ENCODE measurements around the gene SPTBN1.

SPTBN1 gene

DNA sequence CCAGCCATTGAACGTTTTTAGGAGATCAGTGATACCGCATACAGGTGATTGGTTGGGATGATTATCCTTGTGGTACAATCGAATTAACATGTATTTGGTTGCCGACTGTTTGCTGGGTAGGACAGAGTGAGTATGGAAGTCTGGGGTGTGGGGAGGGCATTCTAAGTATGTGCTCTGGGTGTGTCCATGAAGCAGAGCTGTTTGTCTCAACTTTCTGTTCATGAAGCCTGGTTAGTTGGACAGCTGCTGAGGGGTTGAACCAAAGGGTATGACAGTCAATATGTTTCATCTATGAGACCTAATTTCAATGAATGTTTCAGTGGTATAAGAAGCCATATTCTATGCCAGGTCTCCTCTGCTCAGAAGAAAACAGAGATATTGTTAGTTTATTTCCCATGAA lies 21.9 kb upstream of the SPTBN1 start:
- DNase-seq (ENCODE audit: low spot score), result no peak

DNA sequence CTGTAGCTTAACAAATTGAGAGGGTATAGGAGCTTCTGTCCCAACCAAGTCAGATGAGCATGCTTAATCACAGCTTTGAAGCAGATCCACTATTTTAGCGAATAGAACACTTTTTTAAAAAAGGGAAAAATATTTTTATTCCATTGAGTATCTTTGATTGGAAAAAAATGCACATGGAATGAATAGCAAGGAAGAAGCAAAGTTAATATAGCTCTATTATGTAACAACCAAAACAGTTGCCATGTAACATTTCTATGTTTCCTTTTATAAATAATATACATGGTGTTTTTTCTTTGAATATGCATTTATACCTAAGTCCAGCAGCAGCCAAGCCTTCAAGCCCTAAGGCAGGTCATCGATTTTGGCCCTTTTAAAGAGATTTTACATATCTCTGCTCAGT lies 21.4 kb upstream of the SPTBN1 start:
- no peak for DNase-seq (ENCODE audit: low spot score)

DNA sequence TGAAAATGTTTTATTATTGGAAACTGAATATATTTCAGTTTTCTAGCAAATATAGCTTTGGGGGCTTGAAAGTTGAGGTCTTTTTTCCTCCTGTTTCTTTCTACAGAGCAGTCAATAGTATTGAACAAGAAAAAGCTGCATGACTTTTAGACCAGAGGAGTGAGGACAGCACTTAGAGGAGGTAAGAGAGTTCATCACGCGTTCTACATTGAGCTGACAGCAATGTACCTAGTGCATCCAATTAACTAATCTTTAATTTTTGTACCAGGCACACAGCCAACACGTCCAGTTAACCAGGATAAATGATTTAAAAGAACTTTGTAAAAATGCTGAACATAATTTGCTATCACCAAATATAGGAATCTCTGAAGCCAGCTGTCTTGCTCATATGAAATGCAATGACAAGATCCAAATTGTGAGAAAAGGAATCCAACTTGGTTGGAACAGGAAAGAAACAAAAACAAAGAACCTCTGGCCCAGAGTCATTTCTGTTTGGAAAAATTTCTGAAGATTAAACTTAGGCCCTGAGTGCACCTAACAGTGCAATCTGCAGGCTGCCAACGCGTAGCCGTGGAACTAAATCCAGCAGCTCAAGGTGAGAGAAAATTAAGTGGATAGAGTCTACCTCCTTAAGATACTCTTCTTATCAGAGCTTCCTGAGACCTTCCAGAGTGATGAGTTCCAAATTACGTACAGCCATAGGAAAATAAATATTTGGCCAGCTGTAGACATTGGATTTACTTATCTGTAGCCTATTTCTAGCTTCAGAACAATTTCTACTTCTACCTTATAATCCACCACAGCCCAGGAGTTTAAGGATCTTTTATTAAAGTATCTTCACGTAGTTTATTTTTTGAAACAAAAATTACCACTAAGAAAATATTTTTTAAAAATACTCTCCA lies 20.6 kb upstream of the SPTBN1 start:
- no peak for DNase-seq (ENCODE audit: low spot score)

DNA sequence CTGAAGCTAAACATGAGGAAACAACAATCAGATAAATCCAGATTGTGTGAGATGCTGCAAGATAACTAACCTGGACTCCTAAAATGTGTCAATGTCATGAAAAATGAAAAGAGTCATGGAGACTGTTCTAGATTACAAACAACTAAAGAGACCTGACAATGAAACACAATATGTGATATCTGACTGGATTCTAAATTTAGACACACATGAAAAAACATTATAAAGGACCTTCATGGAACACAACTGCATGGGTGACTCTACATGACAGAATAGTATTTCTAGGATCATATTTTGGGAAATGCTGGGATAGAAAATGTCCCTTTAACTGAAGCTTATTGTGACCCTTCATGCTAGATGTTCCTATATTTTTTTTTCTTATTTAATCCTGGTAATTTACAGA lies 18.5 kb upstream of the SPTBN1 start:
- DNase-seq (ENCODE audit: low spot score), result no peak

DNA sequence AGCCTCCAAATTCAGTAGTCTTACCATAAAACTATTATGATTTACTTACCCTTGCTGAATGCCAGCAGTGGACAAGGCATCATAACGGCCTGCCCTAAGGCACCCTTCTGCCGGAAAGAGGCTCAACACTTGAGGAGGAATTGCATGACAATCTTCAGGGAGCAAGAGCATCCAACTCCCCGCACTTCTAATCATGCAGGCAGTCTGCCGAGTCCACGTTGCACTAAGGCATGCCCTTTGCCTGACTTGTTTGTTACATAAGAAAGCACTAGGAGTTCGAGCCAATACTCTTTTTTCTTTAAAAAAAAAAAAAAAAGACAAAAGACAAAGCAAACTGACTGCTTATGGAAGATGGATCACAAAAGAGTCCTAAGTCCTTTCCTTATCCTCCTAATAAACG lies 17.9 kb upstream of the SPTBN1 start:
- no peak for DNase-seq (ENCODE audit: low spot score)

DNA sequence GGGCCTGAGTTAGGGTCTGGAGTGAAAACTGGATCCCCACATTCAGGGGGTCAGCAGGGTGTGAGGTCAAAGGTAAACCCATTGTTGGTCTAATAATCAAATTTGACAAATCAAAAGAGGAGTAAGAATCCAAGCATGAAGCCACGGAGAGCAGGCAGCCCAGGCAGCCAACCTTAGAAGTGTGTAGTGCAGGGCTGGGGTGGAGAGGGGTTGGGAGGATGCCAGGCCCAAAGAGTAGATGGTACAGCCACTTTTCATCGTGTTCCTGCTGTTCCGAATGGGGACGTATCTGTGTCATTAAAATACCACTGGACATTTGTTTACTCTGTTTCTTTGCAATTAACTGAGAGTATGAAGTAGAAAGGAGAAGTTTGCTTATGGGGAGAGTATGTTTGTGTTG lies 16.5 kb upstream of the SPTBN1 start:
- no peak for DNase-seq (ENCODE audit: low spot score)

DNA sequence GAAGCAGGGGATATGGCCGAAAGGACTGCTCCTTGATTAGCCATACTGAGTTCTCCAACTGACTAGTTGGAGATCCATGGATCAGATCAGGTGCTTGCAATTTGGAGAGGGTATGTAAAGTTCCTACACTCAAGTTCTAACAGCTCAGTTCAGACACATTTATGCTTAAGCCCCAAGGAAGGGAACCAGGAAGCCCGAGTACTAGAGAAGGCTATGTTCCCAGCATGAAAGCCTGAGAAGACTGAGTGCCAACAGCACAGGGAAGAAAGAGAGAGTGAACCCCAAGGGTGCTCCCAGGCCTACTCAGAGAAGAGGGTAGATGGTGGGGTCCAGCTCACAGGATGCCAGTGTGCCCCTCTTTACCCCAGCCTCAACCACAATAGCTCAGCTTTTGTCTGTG lies 16.1 kb upstream of the SPTBN1 start:
- DNase-seq (ENCODE audit: low spot score), result no peak

DNA sequence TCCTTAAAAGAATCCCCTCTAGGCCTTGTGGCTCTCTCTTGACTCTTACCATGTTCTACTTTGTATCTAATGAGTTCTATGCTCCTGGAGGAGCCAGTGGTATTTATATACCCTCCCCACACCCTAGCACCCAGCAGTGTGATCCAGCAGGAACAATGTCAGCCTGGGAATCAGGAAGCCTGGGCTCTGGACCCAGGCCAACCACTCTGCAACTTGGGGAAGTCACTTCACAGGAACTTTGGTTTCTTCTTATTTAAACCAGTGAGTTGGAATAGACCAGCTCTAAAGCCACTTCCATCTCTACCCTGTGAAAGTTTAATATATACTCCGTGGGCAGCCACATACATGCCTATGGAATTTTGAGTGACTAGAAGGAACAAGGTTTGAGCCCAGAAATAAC lies 11.6 kb upstream of the SPTBN1 start:
- DNase-seq (ENCODE audit: low spot score), result no peak

DNA sequence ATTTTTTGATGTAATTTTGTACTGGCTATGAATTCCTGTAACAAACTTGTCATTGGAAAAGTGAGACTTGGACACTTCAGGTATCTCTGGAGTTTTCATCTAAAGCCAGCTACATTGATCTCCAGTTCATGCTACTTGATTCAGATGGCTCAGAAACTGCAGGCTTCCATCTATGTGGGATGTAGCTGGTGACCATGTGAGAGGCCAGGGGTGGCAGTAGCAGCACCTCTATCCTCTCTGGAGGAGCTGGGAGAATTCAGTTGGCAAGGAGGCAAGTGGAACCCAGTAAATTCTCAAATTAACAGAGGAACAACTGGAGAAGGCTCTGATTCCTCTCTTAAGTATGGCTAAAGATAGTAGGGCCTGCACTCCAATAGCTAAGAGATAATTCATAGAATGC lies 10.0 kb upstream of the SPTBN1 start:
- DNase-seq (ENCODE audit: low spot score), result no peak

DNA sequence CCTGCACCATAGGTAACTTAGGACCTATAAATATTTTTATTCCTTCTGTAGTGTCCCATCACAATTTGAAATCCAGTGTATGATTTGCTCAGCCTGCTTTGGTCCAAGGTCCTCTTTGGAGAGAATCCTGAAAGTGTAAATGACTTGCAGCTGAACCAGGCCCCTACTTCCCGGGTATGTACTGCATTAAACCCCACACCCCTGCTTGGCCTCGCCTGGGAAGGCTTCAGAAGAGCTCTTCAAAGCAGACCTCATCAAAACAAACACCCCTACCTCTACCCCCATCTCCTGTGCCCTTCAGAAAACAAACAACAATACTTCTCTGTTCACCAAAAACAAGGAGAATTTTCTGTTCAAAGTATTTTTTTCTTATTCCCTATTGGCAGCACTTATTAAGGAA lies 9.5 kb upstream of the SPTBN1 start:
- no peak for DNase-seq (ENCODE audit: low spot score)

DNA sequence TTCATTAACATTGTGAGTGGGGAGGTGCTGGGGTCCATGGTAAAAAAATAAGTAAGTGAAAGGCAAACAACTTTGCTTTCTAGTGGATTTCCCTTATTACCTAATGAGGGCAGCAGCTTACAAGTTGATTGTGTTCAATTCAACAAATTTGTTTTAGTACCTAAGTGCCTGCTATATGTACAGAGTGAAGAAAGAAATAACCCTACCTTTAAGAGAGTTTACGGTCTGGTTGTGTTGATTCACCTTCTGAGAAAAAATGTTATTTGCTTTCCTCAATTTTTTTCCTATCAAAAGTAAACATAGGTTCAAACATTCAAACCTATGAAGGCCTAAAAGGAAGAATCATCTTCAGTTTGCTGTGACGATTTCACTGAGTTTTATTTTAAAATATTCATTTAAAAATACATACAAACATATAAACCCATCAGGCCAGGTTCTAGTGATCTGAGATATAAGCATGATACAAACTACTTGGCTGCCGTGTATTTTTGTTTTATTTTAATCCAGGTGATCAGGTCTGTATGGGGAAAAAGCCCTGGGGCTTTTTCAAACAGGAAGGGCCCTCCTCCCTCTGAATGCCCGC lies 1.5 kb upstream of the SPTBN1 start:
- peak; percentile 15 for DNase-seq (ENCODE audit: low spot score)

DNA sequence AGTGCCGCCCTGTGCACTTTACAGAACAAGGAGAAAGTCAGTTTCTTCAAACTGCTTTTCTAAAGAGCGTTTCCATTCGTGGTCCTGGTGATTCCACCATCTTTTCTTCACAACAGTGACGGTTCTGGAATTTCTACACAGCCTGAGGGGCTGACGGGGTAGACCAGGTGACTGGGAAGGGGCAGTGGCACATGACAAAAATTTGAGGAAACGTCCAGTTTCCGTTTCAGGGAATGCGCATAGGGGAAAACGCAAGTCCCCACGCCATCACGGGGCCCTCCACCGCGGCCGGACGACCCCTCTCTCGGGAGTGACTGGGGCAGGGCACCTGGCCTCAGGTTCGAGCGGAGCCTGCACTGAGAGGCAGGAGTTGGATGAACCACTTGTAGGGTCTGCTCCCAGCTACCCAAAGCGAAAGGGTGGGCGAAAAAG lies 980 bp upstream of the SPTBN1 start:
- DNase-seq (ENCODE audit: low spot score), result no peak

DNA sequence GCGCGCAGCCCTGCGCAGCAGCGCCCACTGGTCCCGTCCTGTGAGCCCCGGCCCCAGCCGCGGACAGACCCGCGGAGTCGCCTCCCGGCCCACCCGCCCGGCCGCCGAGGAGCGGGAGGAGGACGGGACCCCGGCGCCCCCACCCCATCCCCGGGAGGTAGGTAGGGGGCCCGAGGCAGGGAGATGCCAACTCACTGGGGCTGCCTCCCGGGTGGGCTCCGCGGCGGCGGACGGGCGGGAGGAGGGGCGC lies 160 bp downstream of the SPTBN1 start:
- no peak for DNase-seq (ENCODE audit: low spot score)

DNA sequence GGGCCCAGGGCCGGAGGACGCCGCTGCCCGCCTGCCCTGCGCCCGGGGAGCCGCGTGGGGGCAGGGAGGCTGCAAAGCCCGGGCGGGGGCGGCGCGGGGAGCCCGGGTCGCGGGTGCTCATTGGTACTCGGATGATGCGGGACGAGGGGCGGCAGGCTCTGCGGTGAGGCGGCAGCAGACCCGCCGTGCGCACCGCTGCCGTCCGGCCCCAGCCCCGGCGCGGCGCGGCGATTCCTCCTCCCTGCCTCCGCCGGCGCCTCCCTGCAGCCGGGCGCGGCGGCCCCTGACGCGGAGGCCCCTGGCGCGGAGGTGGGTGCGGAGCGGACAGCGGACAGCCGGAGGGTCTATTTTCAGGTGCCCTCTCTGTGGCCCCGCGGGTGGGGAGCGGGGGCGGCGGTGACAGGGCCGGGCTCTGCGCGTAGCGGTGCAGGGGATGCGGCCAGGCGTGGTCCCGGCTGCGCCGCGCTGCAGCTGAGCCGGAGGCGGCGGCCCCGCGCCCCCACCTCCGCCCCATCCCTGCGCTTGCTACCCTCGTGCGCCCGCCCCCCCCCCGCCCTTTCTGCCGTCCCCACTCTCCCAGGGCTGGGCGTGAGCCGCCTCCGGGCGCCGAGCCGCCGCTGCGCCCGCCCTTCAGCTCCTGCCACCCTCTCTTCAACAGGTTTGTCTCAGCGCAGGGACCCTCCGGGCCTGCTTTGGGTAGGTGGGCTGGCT lies 640 bp downstream of the SPTBN1 start:
- peak; percentile 55 for DNase-seq (ENCODE audit: low spot score)

DNA sequence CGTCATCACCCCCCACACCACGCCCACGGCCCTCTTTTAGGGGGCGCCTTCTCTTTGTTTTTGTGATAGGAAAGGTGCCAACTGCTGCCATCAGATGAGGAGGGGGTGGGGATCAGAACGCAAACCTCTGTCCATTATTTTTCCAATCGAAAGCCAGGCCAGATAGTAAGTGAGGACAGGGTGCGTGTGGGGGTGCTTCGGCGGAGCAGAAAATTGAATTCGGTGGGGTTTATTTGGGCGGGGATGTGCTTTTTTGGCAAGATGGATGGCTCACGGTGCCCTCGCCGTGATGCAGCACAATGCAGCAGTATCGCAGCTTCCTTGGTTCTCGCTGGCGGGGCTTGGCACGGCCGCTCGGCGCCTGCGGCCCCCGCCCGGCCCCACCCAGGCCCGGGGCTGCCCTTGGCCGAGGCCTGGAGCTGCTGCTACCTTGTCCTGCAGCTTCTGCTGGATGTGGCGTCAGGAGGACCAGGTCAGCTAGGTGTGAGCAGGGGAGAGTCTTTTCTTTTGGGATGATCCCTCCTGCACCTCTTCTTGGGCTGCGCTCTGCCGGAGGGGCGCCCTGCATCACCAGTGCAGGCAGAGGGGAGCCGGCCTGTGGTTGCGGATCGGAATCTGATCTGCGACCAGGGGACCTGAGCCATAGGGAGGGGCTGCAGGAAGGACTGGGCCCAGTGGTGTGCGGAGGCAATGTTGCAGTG lies 1.3 kb downstream of the SPTBN1 start:
- peak; percentile 69 for DNase-seq (ENCODE audit: low spot score)

DNA sequence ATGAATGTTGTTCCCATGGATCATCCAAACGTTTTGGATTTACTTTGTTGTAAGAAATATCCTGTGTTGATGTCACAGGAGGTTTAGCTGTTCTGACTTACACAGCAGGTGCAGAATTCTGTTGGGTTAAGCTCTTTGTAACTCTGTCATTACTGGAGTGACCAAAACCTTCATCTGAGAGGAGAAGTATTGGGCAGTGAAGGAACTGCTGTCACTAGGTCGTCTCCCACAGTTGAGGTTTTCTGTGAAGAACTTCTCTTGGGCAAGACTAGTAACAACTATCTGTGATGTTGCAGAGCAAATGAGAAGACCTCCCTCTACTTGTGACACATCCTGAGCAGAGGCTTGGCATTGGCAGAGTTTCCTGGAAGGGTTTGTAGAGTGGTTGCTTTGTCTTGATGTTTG lies 2.9 kb downstream of the SPTBN1 start:
- DNase-seq (ENCODE audit: low spot score), result peak; percentile 22

DNA sequence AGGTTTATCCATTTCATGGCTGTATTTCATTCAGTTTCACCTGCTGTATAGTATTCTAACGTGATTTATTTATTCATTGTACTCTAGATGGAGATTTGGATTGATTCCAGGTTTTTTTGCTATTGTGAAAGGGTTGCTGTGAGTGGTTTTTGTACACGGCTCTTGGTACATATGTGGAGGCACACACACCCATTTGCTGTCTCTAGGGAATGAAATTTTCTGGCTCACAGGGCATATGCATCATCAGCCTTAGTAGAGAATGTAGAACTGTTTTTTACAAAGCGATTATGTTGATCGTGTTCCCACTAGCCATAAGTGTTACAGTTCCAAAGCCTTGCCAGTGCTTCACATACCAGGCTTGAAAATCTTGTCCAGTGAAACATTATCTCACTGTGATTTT lies 5.1 kb downstream of the SPTBN1 start:
- DNase-seq (ENCODE audit: low spot score), result no peak

DNA sequence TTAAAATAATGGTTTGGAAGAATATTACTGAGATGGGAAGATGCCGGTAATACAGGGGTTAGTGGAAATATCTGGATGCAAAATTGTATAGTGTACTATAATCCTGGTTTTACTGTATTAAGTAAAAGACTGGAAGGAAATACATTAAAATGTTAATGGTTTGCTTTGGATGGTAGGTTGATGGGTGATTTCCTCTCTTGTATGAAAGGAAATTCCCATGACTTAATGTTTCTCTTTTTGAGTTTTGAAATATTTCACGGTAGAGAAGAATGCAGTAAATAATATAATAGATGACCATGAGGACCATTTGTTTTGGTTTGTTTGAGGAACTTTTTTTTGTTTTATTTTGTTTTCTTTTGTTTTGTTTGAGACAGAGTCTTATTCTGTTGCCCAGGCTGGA lies 8.2 kb downstream of the SPTBN1 start:
- no peak for DNase-seq (ENCODE audit: low spot score)

DNA sequence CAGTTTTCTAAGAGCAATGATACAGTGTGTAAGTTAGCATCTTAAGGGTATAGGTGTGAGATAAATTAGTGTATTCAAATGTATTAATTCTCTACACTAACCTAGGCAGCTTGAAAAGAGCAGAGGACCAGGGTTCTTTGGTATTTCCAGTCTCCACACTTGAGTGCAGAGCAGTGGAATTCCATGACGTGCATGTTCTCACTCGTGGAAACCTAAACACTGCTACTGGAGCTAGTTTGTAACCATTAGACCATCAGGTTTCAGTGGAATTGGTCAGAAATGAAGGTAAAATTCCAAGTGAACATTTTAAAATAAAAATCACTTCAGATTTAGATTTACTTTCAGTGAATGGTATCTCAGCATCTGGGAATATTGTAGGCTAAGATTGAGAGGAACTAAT lies 9.0 kb downstream of the SPTBN1 start:
- DNase-seq (ENCODE audit: low spot score), result no peak

DNA sequence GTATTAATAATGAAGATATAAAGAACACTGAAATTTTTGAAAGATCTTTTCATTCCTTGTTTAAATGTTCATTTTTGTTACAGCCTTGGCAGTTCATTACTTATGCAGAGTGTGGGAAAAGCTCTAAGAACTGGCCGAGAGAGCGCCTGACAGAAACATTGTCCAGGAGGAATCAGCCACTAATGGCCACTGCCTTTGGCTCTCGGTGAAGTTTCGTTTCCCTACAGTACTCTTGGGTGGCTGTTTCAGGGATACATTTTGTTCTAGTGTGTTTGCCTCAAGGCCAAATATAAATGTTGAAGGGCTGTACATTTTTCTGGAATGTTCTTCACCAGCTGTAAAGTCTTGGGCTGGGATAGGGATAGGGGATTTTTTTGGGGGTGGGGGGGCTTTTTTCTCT lies 10.7 kb downstream of the SPTBN1 start:
- no peak for DNase-seq (ENCODE audit: low spot score)

DNA sequence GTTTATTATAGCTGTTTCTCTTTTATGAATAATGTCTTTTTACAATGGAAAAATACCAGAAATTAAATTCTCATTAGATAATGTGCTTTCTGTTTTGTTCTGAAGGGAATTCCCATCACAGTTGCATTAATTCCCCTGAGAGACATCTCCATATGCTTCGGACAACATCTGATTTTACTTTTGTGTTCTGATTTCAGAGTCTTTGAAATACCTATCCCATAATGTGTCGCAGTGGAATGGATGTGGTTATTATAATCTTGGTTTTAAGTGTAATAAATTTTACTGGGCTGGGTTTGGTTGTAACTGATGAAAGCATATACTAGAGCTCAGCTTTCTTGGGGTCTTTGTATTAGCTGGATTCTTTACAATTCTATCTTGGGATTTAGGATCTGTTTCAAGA lies 12.5 kb downstream of the SPTBN1 start:
- DNase-seq (ENCODE audit: low spot score), result no peak

DNA sequence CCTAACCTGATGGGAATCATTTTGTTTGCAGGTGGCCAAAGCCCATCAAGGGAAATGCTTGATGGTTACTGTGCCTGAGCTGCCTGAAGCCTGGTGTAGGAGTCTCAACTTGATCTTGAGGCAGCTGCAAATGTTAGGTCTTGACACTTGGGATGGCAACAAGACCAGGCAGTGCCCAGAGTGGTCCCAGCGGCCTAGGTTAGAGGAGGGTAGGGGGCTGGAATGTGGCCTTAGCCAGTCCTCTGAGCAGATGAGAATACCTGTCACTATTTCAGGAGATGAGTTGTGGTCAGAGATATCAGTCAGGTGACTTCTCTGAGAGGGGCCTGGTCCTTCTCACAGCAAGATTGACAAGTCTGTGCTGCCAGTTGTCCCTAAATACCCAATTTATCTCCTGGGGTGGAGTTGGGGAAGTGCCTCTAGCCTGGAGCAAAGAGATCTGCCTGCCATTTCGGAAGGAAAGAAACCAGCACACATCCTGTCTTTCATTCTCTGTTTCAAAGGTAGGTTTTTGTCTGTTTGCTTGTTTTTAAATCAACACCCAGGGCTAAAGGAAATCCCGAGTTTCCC lies 13.4 kb downstream of the SPTBN1 start:
- DNase-seq (ENCODE audit: low spot score), result no peak

Measured in NAMALWA (cell line).